Stomach (tissue), 4 donors: ENCODE data around the gene MKLN1.

Experiments used
- CTCF ChIP-seq, 7 experiments: fragments of 450-650 bp in 4 of 7; fragments of 200-600 bp in 3 of 7; sonication (generic) in 3 of 7; IDR thresholded peaks; one replicate each; pipeline ENCODE4 v1.5.1; 2016 to 2019; ENCODE audit warnings: antibody characterized with exemption in 7 of 7, control low read depth in 2 of 7, mild to moderate bottlenecking in 1 of 7
- EP300 ChIP-seq: sonication (generic); formaldehyde crosslinking; IDR thresholded peaks from one replicate; pipeline ENCODE4 v1.6.1; 2017; ENCODE audit warnings: antibody characterized with exemption
- POLR2A ChIP-seq, 4 donors: fragments of 450-650 bp; IDR thresholded peaks; one replicate each; pipeline ENCODE4 v1.6.1; 2016; ENCODE audit warnings: antibody characterized with exemption in 4 of 4, control low read depth in 2 of 4, mild to moderate bottlenecking in 1 of 4, moderate library complexity in 1 of 4

GRCh38 chr7:131499801-131500200, 172.1 kb downstream of the MKLN1 start:
- TF ChIP-seq CTCF (IDR thresholded peaks at IDR 0.05), result no peak
- TF ChIP-seq POLR2A (IDR thresholded peaks at IDR 0.05), result no peak
- TF ChIP-seq EP300, result no peak
